ENCODE measurements around the gene DCLK2. TPM values are rescaled to one million over a fixed set of nuclear protein-coding genes. Genes with fewer than 3 reads are reported as not detected.

DCLK2 gene
- under 1 TPM; 0.20 to 0.42 TPM for total RNA-seq
- 19.5 TPM for polyA plus RNA-seq (2013, experiment 1 of 2)
- polyA plus RNA-seq (2013, experiment 2 of 2) = 19.4 TPM
- long read RNA-seq, experiment 1 = 0 reads
- long read RNA-seq, experiment 2 = 0 reads
- long read RNA-seq, experiment 3 = 0 reads
- long read RNA-seq, experiment 4 = 0 reads

DNA sequence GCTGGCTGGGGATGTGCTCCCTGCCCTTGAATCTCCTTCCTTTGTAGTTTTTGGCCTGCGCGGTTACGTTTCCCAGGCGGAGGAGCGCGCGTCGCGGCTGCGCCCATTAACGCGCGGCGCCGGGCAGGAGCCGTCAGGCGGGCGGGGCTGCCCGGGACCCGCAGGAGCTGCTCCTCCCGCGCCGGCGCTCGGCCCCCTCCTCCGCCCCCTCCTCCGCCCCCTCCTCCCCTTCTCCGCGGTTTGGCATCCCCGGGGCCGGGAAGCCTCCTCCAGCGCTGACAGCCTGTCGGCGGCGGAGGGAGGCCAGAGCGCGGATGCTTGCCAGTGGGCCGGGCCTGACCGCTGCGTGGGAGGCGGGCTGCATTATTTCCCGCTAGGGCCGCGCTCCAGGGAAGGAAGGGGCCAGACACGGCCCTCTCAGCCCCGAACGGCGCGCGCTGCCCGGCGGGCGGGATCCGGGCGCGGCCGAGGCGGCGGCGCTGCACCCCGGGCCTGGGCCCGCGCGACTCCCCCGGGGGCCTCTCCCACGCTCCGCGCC lies at the start of gene DCLK2:
Gene DCLK2 (plus strand): TSS at position 405 of the 538 bp plus-strand sequence. CDS start 583 bp downstream, outside the sequence.
- Mint-ChIP-seq H3K9me3 (no peaks in the 10 kb centered on the region), H3K4me1 (no peaks in the 10 kb centered on the region), H3K27me3 (ENCODE audit: insufficient read depth) (peaks cover 83% of the 10 kb centered on the region), H3K27ac (no peak within 1 kb of the TSS), H3K36me3 (ENCODE audit: low read depth) (no peaks in the 10 kb centered on the region), H3K4me3 (peak within 1 kb of the TSS; percentile 48)
- TF ChIP-seq, protein P1, sequence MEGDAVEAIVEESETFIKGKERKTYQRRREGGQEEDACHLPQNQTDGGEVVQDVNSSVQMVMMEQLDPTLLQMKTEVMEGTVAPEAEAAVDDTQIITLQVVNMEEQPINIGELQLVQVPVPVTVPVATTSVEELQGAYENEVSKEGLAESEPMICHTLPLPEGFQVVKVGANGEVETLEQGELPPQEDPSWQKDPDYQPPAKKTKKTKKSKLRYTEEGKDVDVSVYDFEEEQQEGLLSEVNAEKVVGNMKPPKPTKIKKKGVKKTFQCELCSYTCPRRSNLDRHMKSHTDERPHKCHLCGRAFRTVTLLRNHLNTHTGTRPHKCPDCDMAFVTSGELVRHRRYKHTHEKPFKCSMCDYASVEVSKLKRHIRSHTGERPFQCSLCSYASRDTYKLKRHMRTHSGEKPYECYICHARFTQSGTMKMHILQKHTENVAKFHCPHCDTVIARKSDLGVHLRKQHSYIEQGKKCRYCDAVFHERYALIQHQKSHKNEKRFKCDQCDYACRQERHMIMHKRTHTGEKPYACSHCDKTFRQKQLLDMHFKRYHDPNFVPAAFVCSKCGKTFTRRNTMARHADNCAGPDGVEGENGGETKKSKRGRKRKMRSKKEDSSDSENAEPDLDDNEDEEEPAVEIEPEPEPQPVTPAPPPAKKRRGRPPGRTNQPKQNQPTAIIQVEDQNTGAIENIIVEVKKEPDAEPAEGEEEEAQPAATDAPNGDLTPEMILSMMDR (conservative IDR thresholded peaks at IDR 0.05) = no peak
- Histone ChIP-seq H3K27me3 (ENCODE audit: control insufficient read depth, insufficient read depth, low read length, poor library complexity, severe bottlenecking) (peaks cover 74% of the 10 kb centered on the region), H3K4me1 (ENCODE audit: control insufficient read depth, insufficient read depth, low read length) (no peaks in the 10 kb centered on the region), H3K4me3 (ENCODE audit: low read length) (peak within 1 kb of the TSS; percentile 72), H3K36me3 (ENCODE audit: control insufficient read depth, insufficient read depth, low read length) (no peaks in the 10 kb centered on the region), H3K9me3 (ENCODE audit: control insufficient read depth, low read length) (no peaks in the 10 kb centered on the region), H3K27ac (ENCODE audit: low read depth, low read length) (peak within 1 kb of the TSS; percentile 76), H3K9ac (ENCODE audit: extremely low read depth, low read length, poor library complexity, severe bottlenecking) (no peak within 1 kb of the TSS)
- WGBS, 2 experiments (ENCODE audit: insufficient coverage in 1 of 2, insufficient read length in 1 of 2) = 0% methylated on average over 68 of the region's 68 CpGs; no CpG with 5 or more reads in 1 of the 2 experiments
- peak; percentile 86 for DNase-seq

DNA sequence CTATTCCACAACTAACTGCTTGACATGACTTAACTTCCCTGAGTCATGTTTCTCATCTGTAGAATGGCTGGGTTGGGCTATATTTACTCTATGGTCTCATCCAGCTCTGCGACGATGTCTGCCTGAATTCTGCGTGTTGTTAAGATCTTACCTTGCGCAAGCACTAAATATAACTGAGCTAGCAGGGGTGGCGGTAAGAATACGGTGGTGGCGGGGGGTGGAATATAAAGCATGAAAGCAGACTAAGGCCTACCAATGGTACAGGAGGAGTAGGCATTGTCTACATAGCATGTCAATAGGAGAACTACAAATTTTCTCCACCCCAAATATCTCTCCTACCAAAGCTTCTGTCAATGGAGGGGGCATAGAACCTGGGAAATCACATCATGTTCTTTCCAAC lies 45.7 kb upstream of the DCLK2 start:
- Mint-ChIP-seq H3K4me3 (no peak overlapping the region), H3K27me3 (ENCODE audit: insufficient read depth) (peaks cover 9% of the 10 kb centered on the region), H3K4me1 (peaks cover 16% of the 10 kb centered on the region), H3K27ac (no peak overlapping the region), H3K9me3 (peaks cover 10% of the 10 kb centered on the region), H3K36me3 (ENCODE audit: low read depth) (no peaks in the 10 kb centered on the region)
- H3K27me3 ChIP-seq (ENCODE audit: control insufficient read depth, insufficient read depth, low read length, poor library complexity, severe bottlenecking) = no peaks in the 10 kb centered on the region
- no peak overlapping the region for H3K27ac ChIP-seq (ENCODE audit: low read depth, low read length)
- H3K9ac ChIP-seq (ENCODE audit: extremely low read depth, low read length, poor library complexity, severe bottlenecking) = no peak overlapping the region
- TF ChIP-seq, protein P1 (conservative IDR thresholded peaks at IDR 0.05) = no peak
- H3K9me3 ChIP-seq (ENCODE audit: control insufficient read depth, low read length) = peaks cover 4% of the 10 kb centered on the region
- H3K36me3 ChIP-seq (ENCODE audit: control insufficient read depth, insufficient read depth, low read length) = no peaks in the 10 kb centered on the region
- DNase-seq = no peak
- no peak overlapping the region for H3K4me3 ChIP-seq (ENCODE audit: low read length)
- WGBS, 2 experiments (ENCODE audit: insufficient coverage in 1 of 2, insufficient read length in 1 of 2) = 61 to 81% methylated on average over 3 to 7 of the region's 7 CpGs
- no peaks in the 10 kb centered on the region for H3K4me1 ChIP-seq (ENCODE audit: control insufficient read depth, insufficient read depth, low read length)

DNA sequence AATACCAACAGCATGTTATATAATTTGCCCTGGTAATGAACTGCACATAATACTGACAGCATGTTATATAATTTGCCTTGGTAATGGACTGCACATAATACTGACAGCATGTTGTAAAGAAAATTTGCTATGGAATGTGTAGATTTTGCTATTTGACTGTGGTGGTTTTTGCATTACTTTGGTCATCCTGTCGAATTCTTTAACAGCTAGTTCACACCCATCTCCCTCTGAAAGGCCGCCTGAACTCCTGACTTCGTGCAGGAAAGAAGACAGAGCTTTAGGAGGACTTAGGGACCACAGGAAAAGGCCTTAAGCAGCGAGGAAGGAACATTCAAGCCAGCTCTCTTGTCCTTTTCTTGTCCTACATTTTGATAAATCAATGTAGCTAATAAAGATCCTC lies 45.2 kb upstream of the DCLK2 start:
- WGBS, 2 experiments (ENCODE audit: insufficient coverage in 1 of 2, insufficient read length in 1 of 2) = 23 to 29% methylated on average over 3 to 4 of the region's 4 CpGs
- no peak overlapping the region for H3K4me3 ChIP-seq (ENCODE audit: low read length)
- peaks cover 6% of the 10 kb centered on the region for H3K9me3 Mint-ChIP-seq

More for the DNA sequence above, 45.2 kb upstream of the DCLK2 start:
- H3K36me3 ChIP-seq (ENCODE audit: control insufficient read depth, insufficient read depth, low read length) = no peaks in the 10 kb centered on the region
- no peak overlapping the region for H3K4me3 Mint-ChIP-seq
- DNase-seq = peak; percentile 70
- no peak overlapping the region for H3K27ac Mint-ChIP-seq
- H3K27ac ChIP-seq (ENCODE audit: low read depth, low read length) = no peak overlapping the region
- no peaks in the 10 kb centered on the region for H3K27me3 ChIP-seq (ENCODE audit: control insufficient read depth, insufficient read depth, low read length, poor library complexity, severe bottlenecking)
- H3K4me1 ChIP-seq (ENCODE audit: control insufficient read depth, insufficient read depth, low read length) = no peaks in the 10 kb centered on the region
- H3K9me3 ChIP-seq (ENCODE audit: control insufficient read depth, low read length) = no peaks in the 10 kb centered on the region
- no peak overlapping the region for H3K9ac ChIP-seq (ENCODE audit: extremely low read depth, low read length, poor library complexity, severe bottlenecking)
- H3K27me3 Mint-ChIP-seq (ENCODE audit: insufficient read depth) = peaks cover 9% of the 10 kb centered on the region
- peaks cover 16% of the 10 kb centered on the region for H3K4me1 Mint-ChIP-seq
- H3K36me3 Mint-ChIP-seq (ENCODE audit: low read depth) = no peaks in the 10 kb centered on the region
- TF ChIP-seq, protein P1 (conservative IDR thresholded peaks at IDR 0.05) = no peak

Data from endodermal cell (in vitro differentiated cells).